SK-N-MC (cell line): Measurements from ENCODE around the gene MTCL1.

Experiments used
- EZH2 ChIP-seq: fragments of 200-600 bp; sonication (generic); IDR thresholded peaks from one replicate; pipeline ENCODE4 v1.6.1; 2017; ENCODE audit warnings: antibody characterized with exemption
- FOXP2 ChIP-seq: optimal IDR thresholded peaks from 2 replicates; pipeline ENCODE3; 2011; ENCODE audit warnings: mild to moderate bottlenecking, moderate library complexity; ENCODE audit not compliant: insufficient read depth; ENCODE audit errors: extremely low read length, control extremely low read depth
- POLR2AphosphoS5 ChIP-seq: IDR thresholded peaks from 2 replicates; pipeline ENCODE4 v1.6.1; 2012; ENCODE audit warnings: mild to moderate bottlenecking, low read depth, low read length, borderline replicate concordance

DNA sequence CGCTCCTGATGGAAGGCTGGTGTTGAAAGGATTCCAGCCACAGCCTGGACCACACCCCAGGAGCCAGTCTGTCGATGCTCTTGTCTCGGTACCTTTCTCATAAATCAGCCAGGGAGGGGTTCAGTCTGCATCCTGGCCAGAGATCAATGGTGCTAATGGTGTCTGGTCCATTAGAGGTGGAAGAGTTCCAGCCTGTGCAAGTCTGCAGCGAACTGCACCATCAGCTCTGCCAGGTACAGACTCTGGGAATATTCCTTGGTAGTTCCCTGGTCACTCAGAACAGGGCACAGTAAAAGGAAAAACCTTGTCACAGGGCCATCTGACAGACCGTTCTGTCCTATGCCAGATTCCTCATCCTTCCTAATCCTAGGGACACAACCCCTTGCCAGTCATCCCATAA is 164.3 kb downstream of the MTCL1 start:
- TF ChIP-seq EZH2 = no peak
- no peak for TF ChIP-seq POLR2AphosphoS5
- no peak for TF ChIP-seq FOXP2
